ENCODE measurements around the gene RABL3. TPM values are rescaled to one million over a fixed set of nuclear protein-coding genes. Genes with fewer than 3 reads are reported as not detected.

RABL3 gene
- total and polyA plus RNA-seq, 2 of the 13 experiments (the other 11 are each of a cell fraction or from before 2014, with no cell fraction given) = 4.8 to 31.9 TPM

DNA sequence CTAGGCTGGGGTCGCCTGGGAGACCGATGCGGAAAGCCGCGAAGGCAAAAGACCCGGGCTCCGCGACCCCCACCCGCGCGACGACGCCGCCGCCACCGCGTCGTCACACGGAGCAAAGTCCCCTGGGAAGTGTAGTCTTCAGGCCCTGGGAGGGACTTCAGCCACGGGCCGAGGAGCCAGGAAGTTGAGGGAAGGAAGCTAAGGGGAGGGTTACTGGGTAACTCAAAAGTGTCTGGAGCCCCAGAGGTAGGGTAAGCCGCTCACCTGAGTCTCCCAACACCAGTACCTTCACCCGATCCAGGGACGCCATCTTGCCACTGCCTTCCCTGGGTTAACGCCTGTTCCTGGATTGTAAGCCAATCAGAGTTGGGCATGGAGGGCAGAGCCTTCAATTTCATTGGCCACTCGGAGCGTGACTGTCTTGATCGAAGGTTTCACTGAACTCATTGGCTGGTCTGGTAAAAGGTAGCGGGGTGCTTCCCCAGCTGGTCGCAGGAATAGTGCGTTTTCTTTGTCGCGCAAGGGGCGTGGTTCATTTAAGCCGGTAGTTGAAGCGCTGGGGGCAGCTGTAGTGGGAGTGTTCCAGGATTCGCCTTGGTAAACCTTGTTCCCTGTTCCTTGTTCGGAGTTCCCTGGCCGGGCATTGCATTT lies at the start of gene RABL3, which contains the start of gene GTF2E1 (continued):
- TF ChIP-seq ZSCAN31 (CRISPR knock-in tag; IDR thresholded peaks at IDR 0.05; ENCODE audit: low read depth) (peak; percentile 76; the same call in 1 of the 2 replicates), RFX5 (IDR thresholded peaks at IDR 0.05; ENCODE audit: low read depth, low read length) (peak; percentile 61), HBP1 (CRISPR knock-in tag; IDR thresholded peaks at IDR 0.05; ENCODE audit: low read depth) (0 out of 2 replicates have a peak, but pooled peaks have one; percentile 34), ATF1 (CRISPR knock-in tag; IDR thresholded peaks at IDR 0.05) (peak; percentile 98), CENPX (CRISPR knock-in tag; IDR thresholded peaks at IDR 0.05) (no peak), ISL2 (CRISPR knock-in tag; IDR thresholded peaks at IDR 0.05) (peak; percentile 43; the same call in 1 of the 2 replicates), KDM5B (CRISPR knock-in tag; IDR thresholded peaks at IDR 0.05; ENCODE audit: borderline replicate concordance) (peak; percentile 47), DR1 (CRISPR knock-in tag; IDR thresholded peaks at IDR 0.05) (peak; percentile 84), SOX6 (IDR thresholded peaks at IDR 0.05) (no peak), SOX6 (CRISPR knock-in tag; IDR thresholded peaks at IDR 0.05) (peak; percentile 45; the same call in 1 of the 2 replicates), REST (IDR thresholded peaks at IDR 0.05; ENCODE audit: borderline replicate concordance in 1 of 2, low read depth in 1 of 2, low read length in 2 of 2) (peak in 1 of 2 experiments; percentile 19; a peak in 1 of 4 replicates), KAT7 (CRISPR knock-in tag; IDR thresholded peaks at IDR 0.05; ENCODE audit: borderline replicate concordance) (peak; percentile 73; the same call in 1 of the 2 replicates), ZMYM4 (CRISPR knock-in tag; IDR thresholded peaks at IDR 0.05) (peak; percentile 94), GABPA (IDR thresholded peaks at IDR 0.05; ENCODE audit: low read depth, low read length) (peak; percentile 28), GABPA (CRISPR knock-in tag; IDR thresholded peaks at IDR 0.05; ENCODE audit: low read depth) (peak; percentile 82)
- TF ChIP-seq, protein P1, sequence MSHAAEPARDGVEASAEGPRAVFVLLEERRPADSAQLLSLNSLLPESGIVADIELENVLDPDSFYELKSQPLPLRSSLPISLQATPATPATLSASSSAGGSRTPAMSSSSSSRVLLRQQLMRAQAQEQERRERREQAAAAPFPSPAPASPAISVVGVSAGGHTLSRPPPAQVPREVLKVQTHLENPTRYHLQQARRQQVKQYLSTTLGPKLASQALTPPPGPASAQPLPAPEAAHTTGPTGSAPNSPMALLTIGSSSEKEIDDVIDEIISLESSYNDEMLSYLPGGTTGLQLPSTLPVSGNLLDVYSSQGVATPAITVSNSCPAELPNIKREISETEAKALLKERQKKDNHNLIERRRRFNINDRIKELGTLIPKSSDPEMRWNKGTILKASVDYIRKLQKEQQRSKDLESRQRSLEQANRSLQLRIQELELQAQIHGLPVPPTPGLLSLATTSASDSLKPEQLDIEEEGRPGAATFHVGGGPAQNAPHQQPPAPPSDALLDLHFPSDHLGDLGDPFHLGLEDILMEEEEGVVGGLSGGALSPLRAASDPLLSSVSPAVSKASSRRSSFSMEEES (CRISPR knock-in tag; IDR thresholded peaks at IDR 0.05) = peak; percentile 18; the same call in 1 of the 2 replicates
- TF ChIP-seq, protein P2, sequence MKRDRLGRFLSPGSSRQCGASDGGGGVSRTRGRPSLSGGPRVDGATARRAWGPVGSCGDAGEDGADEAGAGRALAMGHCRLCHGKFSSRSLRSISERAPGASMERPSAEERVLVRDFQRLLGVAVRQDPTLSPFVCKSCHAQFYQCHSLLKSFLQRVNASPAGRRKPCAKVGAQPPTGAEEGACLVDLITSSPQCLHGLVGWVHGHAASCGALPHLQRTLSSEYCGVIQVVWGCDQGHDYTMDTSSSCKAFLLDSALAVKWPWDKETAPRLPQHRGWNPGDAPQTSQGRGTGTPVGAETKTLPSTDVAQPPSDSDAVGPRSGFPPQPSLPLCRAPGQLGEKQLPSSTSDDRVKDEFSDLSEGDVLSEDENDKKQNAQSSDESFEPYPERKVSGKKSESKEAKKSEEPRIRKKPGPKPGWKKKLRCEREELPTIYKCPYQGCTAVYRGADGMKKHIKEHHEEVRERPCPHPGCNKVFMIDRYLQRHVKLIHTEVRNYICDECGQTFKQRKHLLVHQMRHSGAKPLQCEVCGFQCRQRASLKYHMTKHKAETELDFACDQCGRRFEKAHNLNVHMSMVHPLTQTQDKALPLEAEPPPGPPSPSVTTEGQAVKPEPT (CRISPR knock-in tag; IDR thresholded peaks at IDR 0.05; ENCODE audit: low read depth) = no peak
- TF ChIP-seq, protein P3, sequence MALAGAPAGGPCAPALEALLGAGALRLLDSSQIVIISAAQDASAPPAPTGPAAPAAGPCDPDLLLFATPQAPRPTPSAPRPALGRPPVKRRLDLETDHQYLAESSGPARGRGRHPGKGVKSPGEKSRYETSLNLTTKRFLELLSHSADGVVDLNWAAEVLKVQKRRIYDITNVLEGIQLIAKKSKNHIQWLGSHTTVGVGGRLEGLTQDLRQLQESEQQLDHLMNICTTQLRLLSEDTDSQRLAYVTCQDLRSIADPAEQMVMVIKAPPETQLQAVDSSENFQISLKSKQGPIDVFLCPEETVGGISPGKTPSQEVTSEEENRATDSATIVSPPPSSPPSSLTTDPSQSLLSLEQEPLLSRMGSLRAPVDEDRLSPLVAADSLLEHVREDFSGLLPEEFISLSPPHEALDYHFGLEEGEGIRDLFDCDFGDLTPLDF (CRISPR knock-in tag; IDR thresholded peaks at IDR 0.05) = 0 out of 2 replicates have a peak, but pooled peaks have one; percentile 72
- TF ChIP-seq, protein P4, sequence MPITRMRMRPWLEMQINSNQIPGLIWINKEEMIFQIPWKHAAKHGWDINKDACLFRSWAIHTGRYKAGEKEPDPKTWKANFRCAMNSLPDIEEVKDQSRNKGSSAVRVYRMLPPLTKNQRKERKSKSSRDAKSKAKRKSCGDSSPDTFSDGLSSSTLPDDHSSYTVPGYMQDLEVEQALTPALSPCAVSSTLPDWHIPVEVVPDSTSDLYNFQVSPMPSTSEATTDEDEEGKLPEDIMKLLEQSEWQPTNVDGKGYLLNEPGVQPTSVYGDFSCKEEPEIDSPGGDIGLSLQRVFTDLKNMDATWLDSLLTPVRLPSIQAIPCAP (CRISPR knock-in tag; IDR thresholded peaks at IDR 0.05; ENCODE audit: low read depth) = no peak

All from HepG2 (cell line).